ENCODE data around the gene CBFA2T2. TPM values are rescaled to one million over a fixed set of nuclear protein-coding genes. Genes with fewer than 3 reads are reported as not detected.
A peak's percentile ranks its signal among the peaks of the same experiment; 100 is the strongest.

The CBFA2T2 gene
- total and polyA plus RNA-seq, 2 donors (not counting 1 experiment from before 2014, with no cell fraction given): 26.9 to 30.0 TPM

DNA sequence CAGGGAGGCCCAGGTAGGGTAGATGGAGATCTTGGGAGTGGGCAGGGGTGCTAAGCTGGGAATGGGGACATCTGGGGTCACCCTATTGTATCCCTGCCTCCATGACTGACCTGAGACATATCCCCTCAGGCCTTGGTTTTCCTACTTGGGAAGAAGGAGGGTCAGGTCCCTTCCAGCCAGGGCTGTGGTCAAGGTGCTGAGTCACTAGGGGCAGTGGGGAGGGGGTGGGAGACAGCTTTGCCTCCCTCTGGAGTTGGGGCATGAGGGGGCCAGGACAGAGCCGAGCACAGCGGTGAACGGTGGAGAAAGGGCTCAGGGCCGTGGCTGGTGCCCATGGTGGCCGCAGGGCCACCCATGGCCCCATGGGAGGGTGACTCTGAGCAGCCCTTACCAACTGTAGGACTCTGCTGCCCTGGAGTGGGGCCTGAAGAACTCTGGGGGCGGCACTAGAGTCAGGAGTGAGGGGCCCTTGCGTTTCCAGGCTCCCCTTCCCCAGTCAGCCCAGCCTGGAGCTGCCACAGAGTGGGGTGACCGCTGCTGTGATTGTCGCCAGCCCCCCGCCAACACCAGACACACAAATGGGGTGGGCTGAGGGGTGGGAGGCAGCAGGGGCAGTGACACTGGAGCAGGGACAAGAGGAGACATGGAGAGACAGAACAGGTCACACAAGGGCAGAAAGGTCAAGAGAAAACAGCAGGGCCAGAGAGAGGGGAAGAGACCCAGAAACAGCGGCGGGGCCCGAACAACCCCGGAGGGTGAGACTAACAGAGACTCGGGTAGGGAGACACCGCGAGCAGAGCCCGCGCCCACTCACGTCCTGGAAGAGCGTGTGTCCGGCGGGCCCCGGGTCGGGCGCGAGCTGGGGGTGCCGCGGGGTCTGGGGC is 183.8 kb downstream of the CBFA2T2 start:
- peak overlapping the region; percentile 84 for H3K4me3 Mint-ChIP-seq
- no peak overlapping the region for H3K27ac ChIP-seq (ENCODE audit: low read length in 2 of 2)
- no peaks in the 10 kb centered on the region for H3K9me3 Mint-ChIP-seq (ENCODE audit: insufficient read depth)
- ATAC-seq (ENCODE audit: low read depth) (no peak), DNase-seq (no peak)
- H3K9me3 ChIP-seq (ENCODE audit: control extremely low read depth in 1 of 3, control insufficient read depth in 2 of 3, insufficient read depth in 1 of 3, low read length in 2 of 3): no peaks in the 10 kb centered on the region
- peaks cover 3% of the 10 kb centered on the region for H3K79me2 ChIP-seq (ENCODE audit: control insufficient read depth, insufficient read depth, low read length)
- H3K36me3 ChIP-seq (replicated peaks in 1 of 2; ENCODE audit: control extremely low read depth in 1 of 2, control insufficient read depth in 1 of 2, extremely low read depth in 1 of 2, insufficient read depth in 2 of 2, low read length in 1 of 2): no peaks in the 10 kb centered on the region
- peaks cover 14 to 23% of the 10 kb centered on the region in 2 donors for H3K4me1 ChIP-seq (ENCODE audit: control insufficient read depth in 2 of 2, insufficient read depth in 2 of 2, low read length in 2 of 2)
- CTCF ChIA-PET: no interaction called here
- H3K27me3 ChIP-seq (replicated peaks in 1 of 4; ENCODE audit: control extremely low read depth in 1 of 4, control insufficient read depth in 3 of 4, insufficient read depth in 4 of 4, low read length in 3 of 4): no peaks in the 10 kb centered on the region
- no peaks in the 10 kb centered on the region for H3K27me3 Mint-ChIP-seq
- H2AFZ ChIP-seq (ENCODE audit: insufficient read depth, low read depth, low read length, poor library complexity, severe bottlenecking): peak overlapping the region; percentile 84
- no peak for TF ChIP-seq EZH2 (IDR thresholded peaks at IDR 0.05; ENCODE audit: borderline replicate concordance, insufficient read depth, low read depth, low read length, poor library complexity, severe bottlenecking)
- TF ChIP-seq, protein P1, sequence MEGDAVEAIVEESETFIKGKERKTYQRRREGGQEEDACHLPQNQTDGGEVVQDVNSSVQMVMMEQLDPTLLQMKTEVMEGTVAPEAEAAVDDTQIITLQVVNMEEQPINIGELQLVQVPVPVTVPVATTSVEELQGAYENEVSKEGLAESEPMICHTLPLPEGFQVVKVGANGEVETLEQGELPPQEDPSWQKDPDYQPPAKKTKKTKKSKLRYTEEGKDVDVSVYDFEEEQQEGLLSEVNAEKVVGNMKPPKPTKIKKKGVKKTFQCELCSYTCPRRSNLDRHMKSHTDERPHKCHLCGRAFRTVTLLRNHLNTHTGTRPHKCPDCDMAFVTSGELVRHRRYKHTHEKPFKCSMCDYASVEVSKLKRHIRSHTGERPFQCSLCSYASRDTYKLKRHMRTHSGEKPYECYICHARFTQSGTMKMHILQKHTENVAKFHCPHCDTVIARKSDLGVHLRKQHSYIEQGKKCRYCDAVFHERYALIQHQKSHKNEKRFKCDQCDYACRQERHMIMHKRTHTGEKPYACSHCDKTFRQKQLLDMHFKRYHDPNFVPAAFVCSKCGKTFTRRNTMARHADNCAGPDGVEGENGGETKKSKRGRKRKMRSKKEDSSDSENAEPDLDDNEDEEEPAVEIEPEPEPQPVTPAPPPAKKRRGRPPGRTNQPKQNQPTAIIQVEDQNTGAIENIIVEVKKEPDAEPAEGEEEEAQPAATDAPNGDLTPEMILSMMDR (IDR thresholded peaks at IDR 0.05): no peak
- intact Hi-C loops (cut with micrococcal nuclease): loop anchor here (1.0 to 2.0 kb wide), 4 partner anchors 7 to 57 kb away; partner anchors contain the start of genes ACTL10, E2F1, PXMP4 and ZNF341
- H3K4me2 ChIP-seq (replicated peaks; ENCODE audit: low read depth, low read length, poor library complexity, severe bottlenecking): peak overlapping the region; percentile 95
- POLR2A ChIA-PET: no interaction called here
- peak overlapping the region; percentile 65 for H3K9ac ChIP-seq (ENCODE audit: low read length)
- H4K20me1 ChIP-seq (ENCODE audit: control insufficient read depth, insufficient read depth, low read length, poor library complexity, severe bottlenecking): no peaks in the 10 kb centered on the region
- H3K27ac Mint-ChIP-seq: peak overlapping the region; percentile 57
- peaks cover 21% of the 10 kb centered on the region for H3K4me1 Mint-ChIP-seq
- 26% methylated on average over 26 of the region's 29 CpGs for WGBS (ENCODE audit: insufficient coverage)
- H3K4me3 ChIP-seq (ENCODE audit: control extremely low read depth in 1 of 5, extremely low read depth in 1 of 5, insufficient read depth in 1 of 5, low read depth in 2 of 5, low read length in 4 of 5): peak overlapping the region; percentile 28 to 66 (median 51)

All from B cell (primary cell).